ENCODE measurements around the gene DLX2.
"Not testable (repeated sequence)": the region's sequence is repeated elsewhere in the genome, so short reads cannot be mapped to it uniquely, and the experiment has no call there.

DLX2 gene

DNA sequence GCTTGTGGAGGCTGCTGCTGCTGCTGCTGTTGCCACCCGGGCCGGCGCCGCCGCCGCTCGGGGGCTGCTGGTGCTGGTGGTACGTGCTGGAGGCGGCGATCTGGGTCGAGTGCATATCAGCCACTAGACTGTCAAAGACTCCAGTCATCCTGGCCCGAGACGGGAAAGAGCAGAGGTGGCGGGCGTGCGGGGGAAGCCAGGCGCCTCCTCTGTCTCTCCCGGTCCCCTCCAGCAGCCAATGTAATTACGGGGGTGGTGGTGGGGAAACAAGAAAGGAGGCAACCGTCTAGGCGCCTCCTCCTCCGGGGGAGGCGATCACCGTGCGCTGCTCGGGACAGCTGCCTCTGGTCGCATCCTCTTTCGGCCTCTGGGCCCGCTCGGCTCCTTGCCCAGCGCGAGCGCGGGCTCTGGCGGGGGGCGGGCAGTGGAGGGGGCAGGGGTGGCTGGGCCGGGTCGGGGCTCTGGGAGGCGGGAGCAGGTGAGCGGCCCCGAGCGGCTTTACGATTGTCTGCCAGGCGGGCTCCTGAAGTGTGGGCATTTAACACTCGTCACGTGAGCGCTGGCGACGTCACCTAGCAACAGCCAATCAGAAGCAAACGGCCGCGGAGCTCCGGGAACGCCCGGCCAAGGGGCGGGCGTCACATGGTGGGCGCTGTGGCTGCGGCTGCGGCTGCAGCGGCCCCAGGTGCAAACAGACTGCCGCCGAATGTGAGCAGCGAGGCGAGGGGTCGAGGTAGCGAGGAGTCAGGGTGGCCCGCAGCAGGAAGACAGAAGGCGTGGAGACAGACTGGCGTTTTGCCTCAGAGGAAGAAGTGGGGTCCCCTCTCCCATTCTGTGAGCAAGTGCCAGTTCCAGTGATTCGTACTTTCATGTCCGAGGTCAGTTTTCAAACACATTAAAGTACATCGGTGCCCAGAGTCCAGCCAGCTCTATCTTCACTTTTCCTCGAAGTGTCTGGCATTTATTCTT is at the start of gene DLX2:
DLX2 (minus strand) TSS at position 510 of the 969 bp plus-strand sequence; CDS start at position 148, 362 bp downstream.
- Histone ChIP-seq H3K9me3 (ENCODE audit: control insufficient read depth, insufficient read depth, low read length) (no peaks in the 10 kb centered on the region), H3K36me3 (ENCODE audit: control insufficient read depth, insufficient read depth, low read length) (no peaks in the 10 kb centered on the region), H3K4me3 (ENCODE audit: low read depth, low read length) (peak within 1 kb of the TSS; percentile 53), H3K27me3 (ENCODE audit: control insufficient read depth, insufficient read depth, low read length) (peaks cover 96% of the 10 kb centered on the region), H3K4me1 (ENCODE audit: control insufficient read depth, insufficient read depth, low read length) (peaks cover 3% of the 10 kb centered on the region), H3K9ac (ENCODE audit: low read depth, low read length) (no peak within 1 kb of the TSS)

- no peak overlapping the region for H3K4me3 ChIP-seq (ENCODE audit: low read depth, low read length)
- no peaks in the 10 kb centered on the region for H3K9me3 ChIP-seq (ENCODE audit: control insufficient read depth, insufficient read depth, low read length)
- no peak overlapping the region for H3K9ac ChIP-seq (ENCODE audit: low read depth, low read length)
- H3K4me1 ChIP-seq (ENCODE audit: control insufficient read depth, insufficient read depth, low read length): no peaks in the 10 kb centered on the region
- H3K27me3 ChIP-seq (ENCODE audit: control insufficient read depth, insufficient read depth, low read length): no peaks in the 10 kb centered on the region
- no peaks in the 10 kb centered on the region for H3K36me3 ChIP-seq (ENCODE audit: control insufficient read depth, insufficient read depth, low read length)
These were observed 45.4 kb upstream of the DLX2 start for GRCh38 chr2:172147944-172148650.

GRCh38 chr2:172143817-172144216 is 41.1 kb upstream of the DLX2 start:
- Histone ChIP-seq H3K27me3 (ENCODE audit: control insufficient read depth, insufficient read depth, low read length) (no peaks in the 10 kb centered on the region), H3K4me3 (ENCODE audit: low read depth, low read length) (no peak overlapping the region), H3K9me3 (ENCODE audit: control insufficient read depth, insufficient read depth, low read length) (no peaks in the 10 kb centered on the region), H3K4me1 (ENCODE audit: control insufficient read depth, insufficient read depth, low read length) (no peaks in the 10 kb centered on the region), H3K36me3 (ENCODE audit: control insufficient read depth, insufficient read depth, low read length) (no peaks in the 10 kb centered on the region), H3K9ac (ENCODE audit: low read depth, low read length) (no peak overlapping the region)

DNA sequence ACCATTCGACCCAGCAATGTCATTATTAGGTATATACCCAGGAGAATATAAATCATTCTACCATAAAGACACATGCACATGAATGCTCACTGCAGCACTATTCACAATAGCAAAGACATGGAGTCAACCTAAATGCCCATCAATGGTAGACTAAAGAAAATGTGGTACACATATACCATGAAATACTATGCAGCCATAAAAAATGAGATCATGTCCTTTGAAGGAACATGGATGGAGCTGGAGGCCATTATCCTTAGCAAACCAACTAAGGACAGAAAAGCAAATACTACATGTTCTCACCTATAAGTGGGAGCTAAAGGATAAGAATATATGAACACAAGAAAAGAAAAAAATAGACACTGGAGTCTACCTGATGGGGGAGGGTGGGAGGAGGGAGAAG is 36.0 kb upstream of the DLX2 start:
- H3K36me3 ChIP-seq (ENCODE audit: control insufficient read depth, insufficient read depth, low read length); H3K9me3 ChIP-seq (ENCODE audit: control insufficient read depth, insufficient read depth, low read length); H3K9ac ChIP-seq (ENCODE audit: low read depth, low read length); H3K4me1 ChIP-seq (ENCODE audit: control insufficient read depth, insufficient read depth, low read length); H3K4me3 ChIP-seq (ENCODE audit: low read depth, low read length); H3K27me3 ChIP-seq (ENCODE audit: control insufficient read depth, insufficient read depth, low read length): not testable (repeated sequence)

DNA sequence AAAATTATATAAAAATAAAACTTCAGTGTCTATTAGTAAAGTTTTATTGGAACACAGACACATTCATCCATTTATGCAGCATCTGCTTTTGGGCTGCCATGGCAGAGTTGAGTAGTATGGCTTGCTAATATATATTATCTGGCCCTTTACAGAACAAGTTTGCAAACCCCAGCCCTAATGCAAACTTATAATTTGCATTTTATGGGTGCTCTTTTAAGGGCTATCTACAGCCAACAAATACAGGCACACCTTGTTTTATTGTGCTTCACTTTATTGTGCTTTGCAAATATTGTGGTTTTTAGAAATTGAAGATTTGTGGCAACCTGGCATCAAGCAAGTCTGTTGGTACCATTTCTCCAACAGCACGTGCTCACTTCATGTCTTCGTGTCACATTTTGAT is 35.2 kb upstream of the DLX2 start:
- H3K36me3 ChIP-seq (ENCODE audit: control insufficient read depth, insufficient read depth, low read length): no peaks in the 10 kb centered on the region
- H3K4me1 ChIP-seq (ENCODE audit: control insufficient read depth, insufficient read depth, low read length): peaks cover 3% of the 10 kb centered on the region
- no peak overlapping the region for H3K9ac ChIP-seq (ENCODE audit: low read depth, low read length)
- no peak overlapping the region for H3K4me3 ChIP-seq (ENCODE audit: low read depth, low read length)
- no peaks in the 10 kb centered on the region for H3K27me3 ChIP-seq (ENCODE audit: control insufficient read depth, insufficient read depth, low read length)
- no peaks in the 10 kb centered on the region for H3K9me3 ChIP-seq (ENCODE audit: control insufficient read depth, insufficient read depth, low read length)

DNA sequence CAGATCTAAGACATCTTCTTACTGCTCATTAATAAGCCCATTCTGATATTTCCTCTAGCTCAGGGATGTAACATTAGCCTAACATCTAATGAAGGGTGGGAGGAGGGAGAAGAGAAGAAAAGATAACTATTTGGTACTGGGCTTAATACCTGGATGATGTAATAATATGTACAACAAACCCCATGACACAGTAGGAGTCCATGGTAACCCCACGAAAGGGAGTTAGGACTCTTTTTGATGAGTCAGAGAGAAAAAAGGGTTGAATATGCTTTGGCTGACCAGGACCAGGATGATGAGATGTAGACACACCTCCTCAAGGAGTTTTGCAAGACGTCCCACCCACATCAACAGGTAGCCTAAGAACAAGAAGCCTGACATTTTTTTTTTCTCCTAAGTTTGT is 34.4 kb upstream of the DLX2 start:
- no peaks in the 10 kb centered on the region for H3K27me3 ChIP-seq (ENCODE audit: control insufficient read depth, insufficient read depth, low read length)
- peaks cover 12% of the 10 kb centered on the region for H3K4me1 ChIP-seq (ENCODE audit: control insufficient read depth, insufficient read depth, low read length)
- no peaks in the 10 kb centered on the region for H3K9me3 ChIP-seq (ENCODE audit: control insufficient read depth, insufficient read depth, low read length)
- H3K9ac ChIP-seq (ENCODE audit: low read depth, low read length): no peak overlapping the region
- no peaks in the 10 kb centered on the region for H3K36me3 ChIP-seq (ENCODE audit: control insufficient read depth, insufficient read depth, low read length)
- H3K4me3 ChIP-seq (ENCODE audit: low read depth, low read length): no peak overlapping the region

- H3K4me1 ChIP-seq (ENCODE audit: control insufficient read depth, insufficient read depth, low read length): peaks cover 15% of the 10 kb centered on the region
- no peaks in the 10 kb centered on the region for H3K9me3 ChIP-seq (ENCODE audit: control insufficient read depth, insufficient read depth, low read length)
- H3K9ac ChIP-seq (ENCODE audit: low read depth, low read length): no peak overlapping the region
- no peak overlapping the region for H3K4me3 ChIP-seq (ENCODE audit: low read depth, low read length)
- H3K36me3 ChIP-seq (ENCODE audit: control insufficient read depth, insufficient read depth, low read length): no peaks in the 10 kb centered on the region
- no peaks in the 10 kb centered on the region for H3K27me3 ChIP-seq (ENCODE audit: control insufficient read depth, insufficient read depth, low read length)
These were observed 32.7 kb upstream of the DLX2 start for GRCh38 chr2:172135446-172135845.

DNA sequence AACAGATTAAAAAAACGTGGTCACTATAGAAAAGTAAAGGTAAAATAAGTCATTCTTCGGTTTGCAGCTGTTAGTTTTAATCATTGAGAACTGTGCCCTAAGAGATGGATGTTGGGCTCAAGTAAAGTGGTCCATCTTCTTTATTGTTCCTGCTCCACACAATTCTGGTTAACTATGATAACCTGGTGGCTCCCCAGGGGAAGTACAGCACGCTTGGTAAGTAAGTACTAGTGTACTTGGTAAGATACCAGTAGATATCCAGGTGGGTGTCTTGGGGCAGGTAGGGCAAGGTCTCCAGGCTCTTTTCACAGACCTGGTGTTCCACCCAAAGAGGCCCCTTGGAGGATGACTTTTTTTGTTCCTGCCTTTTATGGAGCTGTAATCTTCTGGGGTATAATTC is 31.6 kb upstream of the DLX2 start:
- no peak overlapping the region for H3K4me3 ChIP-seq (ENCODE audit: low read depth, low read length)
- peaks cover 15% of the 10 kb centered on the region for H3K4me1 ChIP-seq (ENCODE audit: control insufficient read depth, insufficient read depth, low read length)
- H3K27me3 ChIP-seq (ENCODE audit: control insufficient read depth, insufficient read depth, low read length): no peaks in the 10 kb centered on the region
- no peak overlapping the region for H3K9ac ChIP-seq (ENCODE audit: low read depth, low read length)
- no peaks in the 10 kb centered on the region for H3K9me3 ChIP-seq (ENCODE audit: control insufficient read depth, insufficient read depth, low read length)
- H3K36me3 ChIP-seq (ENCODE audit: control insufficient read depth, insufficient read depth, low read length): no peaks in the 10 kb centered on the region

- H3K27me3 ChIP-seq (ENCODE audit: control insufficient read depth, insufficient read depth, low read length): no peaks in the 10 kb centered on the region
- H3K36me3 ChIP-seq (ENCODE audit: control insufficient read depth, insufficient read depth, low read length): no peaks in the 10 kb centered on the region
- peaks cover 15% of the 10 kb centered on the region for H3K4me1 ChIP-seq (ENCODE audit: control insufficient read depth, insufficient read depth, low read length)
- H3K4me3 ChIP-seq (ENCODE audit: low read depth, low read length): no peak overlapping the region
- no peaks in the 10 kb centered on the region for H3K9me3 ChIP-seq (ENCODE audit: control insufficient read depth, insufficient read depth, low read length)
- no peak overlapping the region for H3K9ac ChIP-seq (ENCODE audit: low read depth, low read length)
These were observed 29.2 kb upstream of the DLX2 start for GRCh38 chr2:172131713-172132555.

GRCh38 chr2:172129404-172129803 is 26.7 kb upstream of the DLX2 start:
- H3K36me3 ChIP-seq (ENCODE audit: control insufficient read depth, insufficient read depth, low read length): no peaks in the 10 kb centered on the region
- no peak overlapping the region for H3K4me3 ChIP-seq (ENCODE audit: low read depth, low read length)
- H3K9me3 ChIP-seq (ENCODE audit: control insufficient read depth, insufficient read depth, low read length): no peaks in the 10 kb centered on the region
- no peak overlapping the region for H3K9ac ChIP-seq (ENCODE audit: low read depth, low read length)
- no peaks in the 10 kb centered on the region for H3K27me3 ChIP-seq (ENCODE audit: control insufficient read depth, insufficient read depth, low read length)
- peaks cover 15% of the 10 kb centered on the region for H3K4me1 ChIP-seq (ENCODE audit: control insufficient read depth, insufficient read depth, low read length)

- Histone ChIP-seq H3K36me3 (ENCODE audit: control insufficient read depth, insufficient read depth, low read length) (no peaks in the 10 kb centered on the region), H3K4me1 (ENCODE audit: control insufficient read depth, insufficient read depth, low read length) (peaks cover 15% of the 10 kb centered on the region), H3K4me3 (ENCODE audit: low read depth, low read length) (no peak overlapping the region), H3K9me3 (ENCODE audit: control insufficient read depth, insufficient read depth, low read length) (no peaks in the 10 kb centered on the region), H3K27me3 (ENCODE audit: control insufficient read depth, insufficient read depth, low read length) (no peaks in the 10 kb centered on the region), H3K9ac (ENCODE audit: low read depth, low read length) (no peak overlapping the region)
These were observed 25.8 kb upstream of the DLX2 start for GRCh38 chr2:172128484-172128883.
